Hepatocyte (in vitro differentiated cells): ENCODE results near the gene TPSG1. TPM values are rescaled to one million over a fixed set of nuclear protein-coding genes. Genes with fewer than 3 reads are reported as not detected.

Source experiments
- DNase-seq: peaks from one replicate; pipeline ENCODE4 v3.0.0-alpha.2; 2016; ENCODE audit warnings: low spot score
- H2AFZ ChIP-seq: fragments of 200-600 bp; sonication (generic); 2 replicates; pipeline ENCODE4 v1.6.0; 2016; ENCODE audit warnings: antibody characterized with exemption, mild to moderate bottlenecking
- H3K27ac ChIP-seq: fragments of 200-600 bp; sonication (generic); 2 replicates; pipeline ENCODE4 v1.5.1; 2016; ENCODE audit warnings: mild to moderate bottlenecking
- H3K27me3 ChIP-seq: fragments of 200-600 bp; sonication (generic); 2 replicates; pipeline ENCODE4 v1.6.1; 2016
- H3K36me3 ChIP-seq: fragments of 200-600 bp; sonication (generic); replicated peaks from 2 replicates; pipeline ENCODE4 v1.5.1; 2016; ENCODE audit warnings: low read depth; ENCODE audit not compliant: insufficient read depth
- H3K4me1 ChIP-seq: fragments of 200-600 bp; sonication (generic); 2 replicates; pipeline ENCODE4 v1.5.1; 2016; ENCODE audit warnings: mild to moderate bottlenecking, moderate library complexity; ENCODE audit not compliant: insufficient read depth
- H3K4me2 ChIP-seq: fragments of 200-600 bp; sonication (generic); 2 replicates; pipeline ENCODE4 v1.6.0; 2016
- H3K4me3 ChIP-seq: fragments of 200-600 bp; sonication (generic); 2 replicates; pipeline ENCODE4 v1.5.1; 2016; ENCODE audit warnings: mild to moderate bottlenecking
- H3K79me2 ChIP-seq: fragments of 200-600 bp; sonication (generic); 2 replicates; pipeline ENCODE4 v1.6.0; 2017; ENCODE audit warnings: mild to moderate bottlenecking
- H3K9me2 ChIP-seq: fragments of 200-600 bp; sonication (generic); replicated peaks from 2 replicates; pipeline ENCODE4 v1.6.0; 2017; ENCODE audit warnings: mild to moderate bottlenecking; ENCODE audit not compliant: insufficient read depth
- H3K9me3 ChIP-seq: fragments of 200-600 bp; sonication (generic); 2 replicates; pipeline ENCODE4 v1.5.1; 2016; ENCODE audit warnings: low read depth, mild to moderate bottlenecking
- H4K20me1 ChIP-seq: fragments of 200-600 bp; sonication (generic); 2 replicates; pipeline ENCODE4 v1.6.0; 2016; ENCODE audit warnings: mild to moderate bottlenecking; ENCODE audit not compliant: insufficient read depth, poor library complexity, severe bottlenecking
- EZH2 ChIP-seq: fragments of 200-600 bp; sonication (generic); IDR thresholded peaks from 2 replicates; pipeline ENCODE4 v1.6.1; 2016; ENCODE audit warnings: antibody characterized with exemption, mild to moderate bottlenecking, borderline replicate concordance
- EZH2phosphoT487 ChIP-seq: fragments of 200-600 bp; sonication (generic); IDR thresholded peaks from one replicate; pipeline ENCODE4 v1.6.1; 2018; ENCODE audit warnings: antibody characterized with exemption, mild to moderate bottlenecking, low read depth, moderate library complexity; ENCODE audit not compliant: unreplicated experiment, severe bottlenecking
- WGBS: methylation state at CpG from one replicate; pipeline ENCODE4 v1.1.6; 2016; ENCODE audit warnings: low lambda C conversion rate; ENCODE audit errors: missing lambda C conversion rate; 5-methylcytosine and 5-hydroxymethylcytosine counted together
- polyA plus RNA-seq: library from polyadenylated mRNA; unstranded; fragments of >200 nt; fragmentation: Nextera tagmentation; extraction: Ambion mirVana; gene quantifications from 2 replicates; pipeline ENCODE4 v1.2.1, GENCODE V29; 2016
- total RNA-seq: library from RNA; depleted of rRNA; stranded (reverse); fragments of >200 nt; gene quantifications from 2 replicates; pipeline ENCODE4 v1.2.3, GENCODE V29; 2014
- TF ChIP-seq, protein P1 (sequence below): fragments of 200-600 bp; sonication (generic); IDR thresholded peaks from 2 replicates; pipeline ENCODE4 v1.5.1; 2016; ENCODE audit warnings: antibody characterized with exemption, mild to moderate bottlenecking; ENCODE audit not compliant: poor library complexity

The TPSG1 gene
- total and polyA plus RNA-seq, 2 experiments from 2014 or later: 0.67 to 2.0 TPM

DNA sequence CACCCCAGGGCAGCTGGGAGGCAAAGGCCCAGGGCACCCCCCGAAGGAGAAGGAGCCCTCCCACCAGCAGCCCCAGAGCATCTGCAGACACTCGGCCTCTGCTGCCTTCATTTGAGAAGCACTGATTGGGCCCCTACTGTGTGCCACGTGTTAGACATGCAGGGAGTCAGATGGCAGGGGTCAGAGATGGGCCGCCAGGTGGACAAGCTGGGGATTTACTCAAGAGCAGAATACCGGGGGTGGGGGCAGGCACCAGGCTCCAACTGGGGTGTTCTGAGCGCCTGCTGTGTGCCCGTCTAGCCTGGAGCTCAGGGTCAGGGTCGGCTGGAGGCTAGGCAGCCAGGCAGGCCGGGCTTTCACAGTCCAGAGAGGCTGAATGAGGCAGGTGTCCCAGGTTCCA lies 18.7 kb downstream of the TPSG1 start:
- Histone ChIP-seq H3K9me3 (no peaks in the 10 kb centered on the region), H3K27ac (no peak overlapping the region), H3K79me2 (no peaks in the 10 kb centered on the region), H3K9me2 (no peaks in the 10 kb centered on the region), H3K27me3 (no peaks in the 10 kb centered on the region), H3K4me3 (no peak overlapping the region), H3K4me2 (no peak overlapping the region), H3K36me3 (no peaks in the 10 kb centered on the region), H4K20me1 (no peaks in the 10 kb centered on the region), H2AFZ (no peak overlapping the region), H3K4me1 (no peaks in the 10 kb centered on the region)
- 89% methylated on average over 9 of the region's 9 CpGs for WGBS
- no peak for DNase-seq
- TF ChIP-seq, protein P1, sequence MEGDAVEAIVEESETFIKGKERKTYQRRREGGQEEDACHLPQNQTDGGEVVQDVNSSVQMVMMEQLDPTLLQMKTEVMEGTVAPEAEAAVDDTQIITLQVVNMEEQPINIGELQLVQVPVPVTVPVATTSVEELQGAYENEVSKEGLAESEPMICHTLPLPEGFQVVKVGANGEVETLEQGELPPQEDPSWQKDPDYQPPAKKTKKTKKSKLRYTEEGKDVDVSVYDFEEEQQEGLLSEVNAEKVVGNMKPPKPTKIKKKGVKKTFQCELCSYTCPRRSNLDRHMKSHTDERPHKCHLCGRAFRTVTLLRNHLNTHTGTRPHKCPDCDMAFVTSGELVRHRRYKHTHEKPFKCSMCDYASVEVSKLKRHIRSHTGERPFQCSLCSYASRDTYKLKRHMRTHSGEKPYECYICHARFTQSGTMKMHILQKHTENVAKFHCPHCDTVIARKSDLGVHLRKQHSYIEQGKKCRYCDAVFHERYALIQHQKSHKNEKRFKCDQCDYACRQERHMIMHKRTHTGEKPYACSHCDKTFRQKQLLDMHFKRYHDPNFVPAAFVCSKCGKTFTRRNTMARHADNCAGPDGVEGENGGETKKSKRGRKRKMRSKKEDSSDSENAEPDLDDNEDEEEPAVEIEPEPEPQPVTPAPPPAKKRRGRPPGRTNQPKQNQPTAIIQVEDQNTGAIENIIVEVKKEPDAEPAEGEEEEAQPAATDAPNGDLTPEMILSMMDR: no peak
- TF ChIP-seq EZH2: no peak
- TF ChIP-seq EZH2phosphoT487: no peak

DNA sequence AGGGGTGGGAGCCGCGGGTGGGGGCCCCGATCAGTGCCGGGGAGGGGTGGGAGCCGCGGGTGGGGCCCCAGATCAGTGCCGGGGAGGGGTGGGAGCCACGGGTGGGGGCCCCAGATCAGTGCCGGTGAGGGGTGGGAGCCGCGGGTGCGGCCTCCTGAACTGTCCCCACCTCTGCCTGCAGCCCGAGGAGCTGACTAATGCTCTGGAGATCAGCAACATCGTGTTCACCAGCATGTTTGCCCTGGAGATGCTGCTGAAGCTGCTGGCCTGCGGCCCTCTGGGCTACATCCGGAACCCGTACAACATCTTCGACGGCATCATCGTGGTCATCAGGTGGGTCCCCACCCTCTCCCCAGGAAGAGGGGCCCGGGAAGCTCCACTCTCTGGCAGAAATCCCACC lies 20.1 kb downstream of the TPSG1 start:
- H3K27me3 ChIP-seq: no peaks in the 10 kb centered on the region
- H3K36me3 ChIP-seq: no peaks in the 10 kb centered on the region
- H2AFZ ChIP-seq: no peak overlapping the region
- no peak overlapping the region for H3K27ac ChIP-seq
- H3K4me3 ChIP-seq: no peak overlapping the region
- no peaks in the 10 kb centered on the region for H4K20me1 ChIP-seq
- no peaks in the 10 kb centered on the region for H3K79me2 ChIP-seq
- H3K4me1 ChIP-seq: no peaks in the 10 kb centered on the region
- 93% methylated on average over 14 of the region's 21 CpGs for WGBS
- no peaks in the 10 kb centered on the region for H3K9me2 ChIP-seq
- TF ChIP-seq, protein P1: no peak
- TF ChIP-seq EZH2 (no peak), EZH2phosphoT487 (no peak)
- no peak for DNase-seq
- no peaks in the 10 kb centered on the region for H3K9me3 ChIP-seq
- H3K4me2 ChIP-seq: no peak overlapping the region

DNA sequence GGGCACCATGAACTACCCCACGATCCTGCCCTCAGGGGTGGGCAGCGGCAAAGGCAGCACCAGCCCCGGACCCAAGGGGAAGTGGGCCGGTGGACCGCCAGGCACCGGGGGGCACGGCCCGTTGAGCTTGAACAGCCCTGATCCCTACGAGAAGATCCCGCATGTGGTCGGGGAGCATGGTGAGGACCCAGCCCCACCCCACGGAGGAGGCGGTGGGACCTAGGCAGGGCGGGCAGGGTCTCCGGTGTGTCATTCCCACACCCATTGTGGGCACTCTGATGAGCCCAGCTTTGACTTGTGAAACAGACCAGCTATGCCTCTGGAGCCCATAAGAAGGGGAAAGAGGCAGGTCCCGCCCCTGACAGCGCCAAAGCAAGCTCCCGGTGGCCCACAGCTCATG lies 22.8 kb downstream of the TPSG1 start:
- no peaks in the 10 kb centered on the region for H3K9me3 ChIP-seq
- H4K20me1 ChIP-seq: no peaks in the 10 kb centered on the region
- no peak overlapping the region for H3K4me2 ChIP-seq
- TF ChIP-seq EZH2phosphoT487 (no peak), EZH2 (no peak)
- TF ChIP-seq, protein P1: no peak
- no peak overlapping the region for H2AFZ ChIP-seq
- no peaks in the 10 kb centered on the region for H3K9me2 ChIP-seq
- H3K4me1 ChIP-seq: no peaks in the 10 kb centered on the region
- no peaks in the 10 kb centered on the region for H3K79me2 ChIP-seq
- DNase-seq: no peak
- no peak overlapping the region for H3K4me3 ChIP-seq
- H3K27ac ChIP-seq: no peak overlapping the region
- no peaks in the 10 kb centered on the region for H3K36me3 ChIP-seq
- H3K27me3 ChIP-seq: no peaks in the 10 kb centered on the region
- WGBS: 96% methylated on average over 17 of the region's 18 CpGs

DNA sequence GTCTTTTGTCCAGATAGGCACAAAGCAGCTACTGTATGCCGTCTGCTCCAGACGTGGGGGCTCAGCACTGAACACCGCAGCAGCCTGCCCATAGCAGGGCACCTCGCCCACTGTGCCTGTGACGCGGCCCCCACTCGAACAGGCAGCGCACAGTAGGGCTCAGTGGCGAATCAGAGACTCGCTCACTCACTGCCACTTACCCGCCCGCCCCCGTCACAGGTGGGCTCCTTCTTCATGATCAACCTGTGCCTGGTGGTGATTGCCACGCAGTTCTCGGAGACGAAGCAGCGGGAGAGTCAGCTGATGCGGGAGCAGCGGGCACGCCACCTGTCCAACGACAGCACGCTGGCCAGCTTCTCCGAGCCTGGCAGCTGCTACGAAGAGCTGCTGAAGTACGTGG lies 23.6 kb downstream of the TPSG1 start:
- Histone ChIP-seq H3K79me2 (no peaks in the 10 kb centered on the region), H4K20me1 (no peaks in the 10 kb centered on the region), H3K4me2 (no peak overlapping the region), H3K9me2 (no peaks in the 10 kb centered on the region), H3K4me3 (no peak overlapping the region), H3K4me1 (no peaks in the 10 kb centered on the region), H3K27ac (no peak overlapping the region), H3K9me3 (no peaks in the 10 kb centered on the region), H3K36me3 (no peaks in the 10 kb centered on the region), H2AFZ (no peak overlapping the region), H3K27me3 (no peaks in the 10 kb centered on the region)
- DNase-seq: no peak
- TF ChIP-seq EZH2phosphoT487 (no peak), EZH2 (no peak)
- 99% methylated on average over 24 of the region's 25 CpGs for WGBS
